HL-60 (cell line): Measurements from ENCODE around the gene ENOX2.

Experiments used
- CTCF ChIP-seq: IDR thresholded peaks from one replicate; pipeline ENCODE4 v1.5.1; 2011; ENCODE audit warnings: low read length, control low read depth, inconsistent platforms; ENCODE audit not compliant: insufficient read depth
- GABPA ChIP-seq: IDR thresholded peaks from 2 replicates; pipeline ENCODE4 v1.6.1; 2012; ENCODE audit warnings: low read depth
- POLR2AphosphoS5 ChIP-seq: IDR thresholded peaks from 2 replicates; pipeline ENCODE4 v1.6.1; 2012; ENCODE audit warnings: low read depth
- REST ChIP-seq: IDR thresholded peaks from 2 replicates; pipeline ENCODE4 v1.6.1; 2012; ENCODE audit warnings: low read depth; ENCODE audit not compliant: insufficient replicate concordance

GRCh38 chrX:130861462-130861861 is 41.5 kb downstream of the ENOX2 start:
- TF ChIP-seq CTCF (no peak), POLR2AphosphoS5 (no peak), GABPA (no peak), REST (no peak)
